GM21576 (cell line): ENCODE results near the gene TMEM72.

ENCODE experiments used
- ATAC-seq: cut with Tn5 transposase; IDR thresholded peaks from one replicate; pipeline ENCODE4 v1.9.1; 2021; ENCODE audit warnings: mild to moderate bottlenecking, moderate library complexity; ENCODE audit not compliant: unreplicated experiment

The TMEM72 gene

DNA sequence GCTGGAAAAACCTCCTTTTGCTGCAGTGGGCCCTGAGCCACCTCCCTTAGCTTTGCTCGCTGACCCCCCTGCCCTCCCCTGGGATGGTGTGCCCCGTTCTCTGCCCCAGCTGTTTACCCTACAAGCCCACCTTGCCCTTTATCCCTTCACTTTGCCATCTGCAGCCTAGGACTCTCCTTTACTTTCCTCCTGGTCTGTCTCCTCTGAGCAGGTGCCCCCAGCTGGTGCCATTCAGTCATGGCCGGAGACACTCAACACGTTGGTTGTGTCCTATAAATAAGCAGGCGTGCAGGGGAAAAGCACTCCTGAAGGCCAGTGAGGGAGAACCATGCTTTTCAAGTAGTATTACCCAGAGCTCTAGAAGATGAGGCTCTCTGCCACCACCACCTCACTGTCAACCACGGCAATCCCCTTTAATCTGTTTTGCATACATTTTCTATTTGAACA, 54.5 kb downstream of the TMEM72 start:
- peak; percentile 30 for ATAC-seq

DNA sequence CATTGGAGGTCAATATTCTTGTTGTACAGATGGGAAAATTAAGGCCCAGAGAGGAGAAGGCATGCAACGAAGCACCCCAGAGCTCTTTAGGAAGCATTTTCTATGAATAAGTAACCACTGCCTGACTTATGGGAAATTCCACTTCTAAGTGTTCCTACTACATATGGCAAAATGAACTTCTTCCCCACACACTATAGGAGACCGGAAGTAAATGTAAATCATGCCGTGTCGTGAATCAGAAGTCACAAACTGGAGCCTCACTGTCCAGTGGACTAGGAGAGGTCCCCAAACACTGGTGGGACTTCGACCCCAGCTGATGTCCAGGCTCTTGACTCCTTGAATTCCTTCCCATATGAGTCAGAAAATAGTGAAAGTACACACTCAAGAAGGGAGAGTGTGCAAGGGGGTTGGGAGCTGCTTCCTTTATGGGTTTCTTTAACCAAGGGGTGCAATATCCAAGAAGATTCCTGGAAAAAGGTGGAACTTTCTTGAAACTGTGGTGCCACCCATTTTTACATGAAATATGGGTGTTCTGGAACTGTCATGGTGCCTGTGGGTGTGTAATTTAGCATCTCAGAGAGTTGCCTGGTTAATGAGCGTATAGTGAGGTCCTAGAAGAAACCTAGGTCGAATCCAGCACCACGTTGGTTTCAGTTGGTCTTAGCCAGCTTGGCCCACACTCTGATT, 55.1 kb downstream of the TMEM72 start:
- peak; percentile 22 for ATAC-seq

DNA sequence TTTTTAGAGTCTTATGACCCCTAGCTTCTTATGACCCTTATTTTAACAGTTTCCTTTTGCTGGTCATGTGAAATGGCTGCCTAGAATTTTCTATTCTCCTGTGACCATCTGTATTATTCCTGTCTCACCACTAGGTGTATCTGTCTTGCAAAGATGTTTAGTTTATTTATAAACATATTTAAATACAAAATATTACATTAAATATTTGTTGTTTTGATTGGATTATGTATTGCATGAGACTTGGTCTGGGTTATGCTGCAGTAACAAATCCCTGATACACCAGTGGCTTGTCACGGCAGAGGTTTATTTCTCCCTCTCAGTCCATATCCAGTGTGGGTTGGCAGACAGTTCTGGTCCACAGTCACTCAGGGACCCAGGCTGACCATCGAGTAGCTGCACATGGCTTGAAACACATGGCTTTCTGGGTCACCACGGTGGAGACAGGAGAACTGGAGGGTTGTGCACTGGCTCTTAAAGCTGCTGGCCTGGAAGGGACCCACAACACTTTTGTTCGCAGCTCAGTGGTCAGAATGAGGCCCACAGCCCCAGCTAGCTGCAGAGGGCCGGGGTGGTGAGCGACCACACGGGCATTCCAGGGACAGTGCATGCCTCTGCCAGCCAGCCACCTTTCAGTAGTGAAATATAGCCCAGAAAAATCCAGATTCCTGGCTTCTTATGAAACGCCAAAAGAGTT, 55.8 kb downstream of the TMEM72 start:
- ATAC-seq = no peak

DNA sequence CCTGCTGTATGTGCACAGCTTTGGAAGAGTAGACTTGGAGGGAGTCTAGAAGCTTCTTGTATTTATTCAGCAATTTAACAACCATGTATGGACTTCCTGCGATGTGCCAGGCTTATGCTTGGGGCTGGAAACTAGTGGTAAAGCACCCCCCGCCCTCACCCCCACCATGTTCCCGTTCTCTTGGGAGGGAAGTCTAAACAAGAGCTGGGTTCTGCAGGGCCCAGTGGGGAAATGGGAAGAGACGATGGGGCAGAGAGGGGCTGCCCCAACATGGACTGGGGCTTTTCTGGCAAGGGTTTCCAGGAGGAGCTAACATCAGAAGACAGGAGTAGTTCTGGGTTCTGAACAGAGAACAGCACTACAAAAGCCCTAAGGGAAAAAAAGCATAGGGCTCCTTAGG, 56.5 kb downstream of the TMEM72 start:
- ATAC-seq = no peak

DNA sequence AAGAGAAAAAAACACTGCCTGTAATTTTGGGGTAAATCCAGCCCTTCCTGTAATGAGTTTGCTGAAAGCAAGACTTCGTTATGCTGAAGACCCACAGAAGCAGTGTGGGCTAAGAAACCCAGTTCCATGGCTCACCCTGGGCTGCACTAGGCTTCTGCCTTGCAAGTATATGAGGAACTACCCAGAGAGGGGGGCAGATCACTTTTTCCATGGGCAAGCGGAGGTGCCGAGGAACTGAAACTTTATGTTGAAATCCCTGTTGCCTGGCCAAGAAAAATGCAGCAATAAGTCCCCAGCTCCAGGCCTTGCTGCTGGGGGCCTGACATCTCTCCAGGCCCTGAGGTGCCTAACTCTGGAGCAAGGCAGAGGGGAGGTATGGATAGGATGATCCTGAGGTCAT, 57.0 kb downstream of the TMEM72 start:
- ATAC-seq = no peak

DNA sequence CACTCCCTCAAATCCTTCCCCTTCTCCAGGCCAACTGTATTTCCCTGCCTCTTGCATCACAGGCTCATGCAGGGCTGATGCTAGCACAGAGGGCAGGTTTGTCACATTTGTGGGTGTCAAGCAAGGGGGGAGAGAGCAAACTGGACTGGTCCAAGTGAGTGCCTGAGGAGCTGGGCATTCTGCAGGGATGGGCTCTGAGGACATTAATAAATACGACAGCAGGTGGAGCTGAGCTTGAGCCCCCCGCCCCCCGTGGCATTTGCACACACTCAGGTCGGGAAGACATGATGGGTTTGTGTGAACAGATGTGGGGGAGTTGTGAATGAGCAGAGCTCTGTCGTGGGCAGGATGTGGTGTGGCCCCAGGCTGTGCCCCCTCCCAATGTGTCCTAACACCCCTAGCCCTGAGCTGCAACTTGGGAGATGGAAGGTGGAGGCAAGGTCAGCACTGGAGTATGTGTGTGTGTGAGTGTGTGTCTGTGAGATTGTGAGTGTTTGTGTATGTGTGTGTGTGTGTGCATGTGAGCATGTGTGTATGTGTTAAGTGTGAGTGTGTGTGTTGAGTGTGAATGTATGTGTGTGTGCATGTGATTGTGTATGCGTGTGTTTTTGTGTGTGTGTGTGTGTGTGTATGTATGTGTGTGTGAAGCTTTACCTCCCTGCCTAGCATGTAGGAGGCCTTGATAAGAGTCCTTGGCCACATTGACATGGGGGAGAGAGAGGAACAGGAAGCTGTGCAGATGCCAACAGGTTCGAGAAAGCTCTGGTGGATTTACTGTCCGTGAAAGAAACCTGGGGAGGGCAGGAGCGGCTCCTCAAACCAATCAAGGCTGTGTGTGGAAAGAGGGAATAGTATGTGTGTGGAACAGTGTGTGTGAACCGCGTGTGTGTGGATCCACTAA, 57.6 kb downstream of the TMEM72 start:
- no peak for ATAC-seq

DNA sequence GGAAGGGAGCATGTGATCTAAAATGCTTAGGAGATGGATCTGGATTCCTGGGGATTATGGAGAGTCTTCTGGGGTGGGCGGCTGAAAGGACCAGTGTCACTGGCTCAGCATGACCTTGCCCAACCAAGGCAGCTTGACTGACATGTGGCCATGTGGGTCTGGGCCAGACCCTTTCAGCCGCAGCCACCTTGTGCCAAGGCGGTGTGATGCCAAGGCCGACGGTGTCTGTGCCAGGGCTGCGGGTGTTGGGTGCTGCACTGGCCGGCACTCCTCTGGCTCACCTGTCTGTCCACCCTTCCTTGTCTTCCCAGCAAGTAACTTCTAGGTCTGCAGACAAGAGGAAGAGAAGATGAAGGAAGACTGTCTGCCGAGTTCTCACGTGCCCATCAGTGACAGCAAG, 58.7 kb downstream of the TMEM72 start:
- ATAC-seq = no peak

DNA sequence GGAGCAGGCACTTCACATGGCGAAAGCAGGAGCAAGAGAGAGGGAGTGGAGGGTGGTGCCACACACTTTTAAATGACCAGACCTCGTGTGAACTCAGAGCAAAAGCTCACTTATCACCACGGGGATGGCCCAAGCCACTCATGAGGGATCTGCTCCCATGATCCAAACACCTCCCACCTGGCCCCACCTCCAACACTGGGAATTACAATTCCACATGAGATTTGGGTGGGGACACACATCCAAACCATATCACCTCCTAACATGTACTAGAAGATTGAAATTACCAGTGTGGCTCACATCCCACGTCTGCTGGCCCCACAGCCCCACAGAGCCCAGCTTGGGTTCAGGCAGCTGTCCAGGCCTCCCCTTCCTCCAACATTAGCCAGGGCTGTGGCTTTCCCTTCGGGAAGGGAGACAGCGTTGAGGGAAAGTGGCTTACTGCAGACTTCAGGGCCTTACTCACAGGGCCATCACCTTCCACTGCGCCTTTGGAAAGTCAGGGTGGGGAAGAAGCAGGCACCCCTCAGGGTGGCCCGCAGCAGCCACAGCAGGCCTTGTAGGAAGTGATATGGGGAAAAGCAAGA, 59.8 kb downstream of the TMEM72 start:
- no peak for ATAC-seq

DNA sequence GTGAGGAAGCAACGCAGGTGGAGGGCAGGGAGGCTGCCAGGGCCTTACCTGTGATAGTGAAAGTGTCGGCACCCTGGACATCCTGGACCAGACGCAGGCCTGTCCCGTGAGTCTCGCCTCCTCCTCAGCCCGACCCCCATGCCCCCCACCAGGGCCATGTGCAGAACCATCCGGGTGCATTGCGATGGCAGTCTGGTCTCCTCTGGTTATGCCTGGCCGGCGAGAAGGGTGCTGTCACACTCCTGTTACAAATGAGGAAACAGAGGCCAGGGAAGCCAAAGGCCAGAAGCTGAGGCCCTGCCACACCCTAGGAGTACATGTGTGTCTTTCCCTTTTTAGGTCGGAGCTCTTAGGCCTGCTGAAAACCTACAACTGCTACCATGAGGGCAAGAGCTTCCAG, 60.3 kb downstream of the TMEM72 start:
- no peak for ATAC-seq

DNA sequence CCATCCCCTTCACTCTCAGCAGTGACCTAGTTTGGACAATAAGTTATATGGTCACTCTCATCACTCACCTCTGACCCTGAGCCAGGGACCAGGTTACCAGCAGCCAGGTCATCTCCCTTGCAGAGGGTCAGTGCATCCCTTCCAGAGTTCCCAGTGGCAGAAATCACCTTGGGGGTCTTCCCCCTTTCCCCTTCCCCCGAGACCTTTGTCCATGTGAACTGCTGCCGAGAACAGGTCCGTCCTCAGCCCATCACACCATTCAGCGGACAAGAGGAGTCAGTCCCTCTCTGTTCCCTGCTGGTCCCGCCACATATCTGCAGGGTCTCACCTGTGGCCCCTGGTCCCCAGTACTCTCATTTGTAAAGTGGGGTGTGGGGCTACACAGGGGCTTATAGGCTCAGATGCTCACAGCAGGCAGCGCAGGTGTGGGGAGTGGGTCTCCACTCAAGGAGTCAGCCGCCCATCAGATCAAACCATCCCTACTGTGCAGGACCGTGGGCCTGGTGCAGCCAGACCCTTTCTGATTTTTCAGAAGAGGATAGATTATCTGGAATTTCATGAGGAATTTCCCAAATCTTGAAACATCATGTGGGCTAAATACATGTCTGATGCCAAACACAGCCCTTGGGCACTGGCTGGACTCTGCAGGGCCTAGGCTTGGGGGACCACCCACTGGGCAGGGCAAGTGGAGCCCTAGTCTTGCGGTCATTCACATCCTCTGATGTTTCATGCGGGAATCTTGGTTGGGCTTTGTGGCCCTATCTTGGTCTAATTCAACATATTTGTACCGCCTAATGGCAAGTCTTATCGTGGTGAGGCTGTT, 61.0 kb downstream of the TMEM72 start:
- no peak for ATAC-seq

DNA sequence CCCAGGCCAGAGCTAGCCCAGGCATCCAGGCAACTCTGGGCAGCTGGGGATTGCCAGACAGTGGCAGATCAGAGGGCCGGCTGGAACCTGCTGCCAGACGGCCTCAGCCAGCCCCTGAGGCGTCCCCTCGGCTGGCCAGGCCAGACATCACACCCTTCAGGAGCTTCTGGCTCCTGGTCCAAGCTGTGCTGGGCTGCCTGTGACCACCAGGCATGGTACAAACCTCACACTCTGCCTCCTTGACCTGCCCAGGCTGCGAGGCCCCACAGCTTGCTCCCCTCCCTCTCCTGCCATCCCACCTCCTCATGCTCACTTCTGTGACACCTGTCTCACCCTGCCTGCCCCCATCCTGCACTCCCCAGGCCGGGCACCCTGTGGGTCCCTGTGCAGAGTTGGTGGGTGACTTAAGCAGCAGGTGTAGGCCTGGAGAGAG, 61.8 kb downstream of the TMEM72 start:
- ATAC-seq = no peak

DNA sequence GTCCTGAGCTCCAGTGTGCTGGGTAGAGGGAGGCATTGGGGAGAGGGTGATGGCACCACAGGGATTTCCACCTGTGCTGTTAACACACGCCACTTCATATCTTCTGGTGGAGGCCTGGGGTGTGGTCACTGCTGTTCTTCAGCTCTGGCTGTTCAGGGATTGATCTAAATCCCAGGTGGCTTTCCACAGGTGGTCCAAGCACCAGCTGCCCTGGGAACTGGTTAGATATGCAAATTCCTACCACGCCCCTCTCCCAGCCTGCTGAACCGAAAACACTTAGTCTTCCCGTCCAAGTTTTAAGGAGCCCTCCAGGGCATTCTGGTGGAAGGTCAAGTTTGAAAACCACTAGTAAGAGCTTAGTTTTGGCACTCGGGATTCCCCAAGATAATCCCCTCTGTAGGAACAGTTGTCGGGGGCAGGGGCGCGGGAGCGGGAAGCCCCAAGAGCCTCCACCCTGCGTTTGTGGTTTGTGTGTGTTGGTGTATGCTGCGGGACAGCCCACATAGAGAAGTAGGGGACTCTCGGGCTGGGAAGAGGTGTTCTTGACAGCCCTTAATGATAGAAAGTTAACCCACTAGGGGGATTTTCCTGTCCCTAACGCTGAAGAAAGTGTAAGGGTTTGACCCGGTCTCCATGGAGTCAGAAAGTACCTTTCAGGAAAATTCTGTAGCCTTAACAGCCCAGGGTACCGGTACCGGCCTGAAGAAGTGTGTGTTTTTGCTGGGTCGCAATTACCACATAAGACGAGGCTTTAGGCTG, 62.4 kb downstream of the TMEM72 start:
- ATAC-seq = peak; percentile 29

DNA sequence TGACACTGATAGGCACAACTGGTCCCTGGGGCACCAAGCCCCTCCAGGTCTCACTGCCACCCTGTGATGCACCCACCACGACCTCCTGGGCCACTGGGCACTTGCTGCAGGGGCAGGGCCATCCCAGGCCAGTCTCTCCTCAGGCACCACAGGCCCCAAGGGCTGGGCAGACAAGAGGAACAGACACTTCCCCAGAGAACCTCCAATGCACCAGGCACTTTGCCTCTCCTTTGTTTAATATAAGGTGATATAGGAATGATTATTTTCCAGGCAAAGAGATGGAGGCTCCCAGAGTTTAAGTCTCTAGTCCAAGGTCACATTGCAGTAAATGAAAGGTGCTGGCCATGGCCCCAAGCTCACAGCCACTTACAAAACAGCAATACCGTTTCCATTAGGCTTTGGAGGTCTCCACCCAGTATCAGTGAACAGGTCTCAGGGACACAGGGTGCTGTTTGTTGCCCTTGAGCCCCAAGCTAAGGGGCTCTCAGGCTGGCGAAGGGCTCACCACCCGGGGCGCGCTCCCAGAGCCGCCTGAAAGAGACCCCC, 63.0 kb downstream of the TMEM72 start:
- ATAC-seq = peak; percentile 2

DNA sequence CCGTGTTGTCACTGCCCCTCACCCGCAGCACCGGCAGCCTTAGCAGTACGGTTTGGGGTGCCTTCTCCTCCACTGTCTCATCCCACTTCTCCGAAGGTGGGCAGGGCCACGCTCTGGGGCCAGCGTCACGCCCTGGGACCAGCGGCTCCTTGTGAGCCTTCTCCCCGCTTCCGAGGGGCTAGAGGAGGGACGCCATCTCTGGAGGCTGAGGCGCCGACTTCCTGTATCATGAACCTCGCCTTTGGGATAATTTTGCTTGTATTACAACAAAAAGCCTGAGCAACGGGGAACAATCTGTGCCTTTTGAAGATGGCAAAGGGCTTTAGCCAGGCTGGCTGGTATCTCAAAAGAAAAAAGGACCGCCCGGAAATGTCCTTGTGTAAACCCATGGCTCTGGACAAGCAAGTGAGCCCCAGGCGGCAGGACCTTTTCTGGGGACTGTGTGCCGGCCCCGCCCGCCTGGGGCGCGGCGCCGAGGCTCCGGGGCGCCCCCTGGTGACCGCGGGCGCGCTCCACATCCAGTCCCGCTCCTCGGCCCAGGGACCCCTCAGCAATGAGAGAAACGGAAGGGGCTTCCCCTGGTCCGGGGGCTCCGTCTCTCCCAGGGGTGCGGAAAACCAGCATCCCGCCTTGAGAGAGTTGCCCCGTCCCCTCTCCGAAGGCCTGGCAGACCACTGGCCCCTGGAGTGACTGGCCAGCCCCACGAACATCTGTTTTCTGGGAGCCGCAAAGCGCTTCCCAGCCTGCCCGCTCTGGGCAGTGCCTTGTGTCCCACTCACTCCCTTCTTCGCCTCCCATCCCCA, 63.7 kb downstream of the TMEM72 start:
- peak; percentile 77 for ATAC-seq

DNA sequence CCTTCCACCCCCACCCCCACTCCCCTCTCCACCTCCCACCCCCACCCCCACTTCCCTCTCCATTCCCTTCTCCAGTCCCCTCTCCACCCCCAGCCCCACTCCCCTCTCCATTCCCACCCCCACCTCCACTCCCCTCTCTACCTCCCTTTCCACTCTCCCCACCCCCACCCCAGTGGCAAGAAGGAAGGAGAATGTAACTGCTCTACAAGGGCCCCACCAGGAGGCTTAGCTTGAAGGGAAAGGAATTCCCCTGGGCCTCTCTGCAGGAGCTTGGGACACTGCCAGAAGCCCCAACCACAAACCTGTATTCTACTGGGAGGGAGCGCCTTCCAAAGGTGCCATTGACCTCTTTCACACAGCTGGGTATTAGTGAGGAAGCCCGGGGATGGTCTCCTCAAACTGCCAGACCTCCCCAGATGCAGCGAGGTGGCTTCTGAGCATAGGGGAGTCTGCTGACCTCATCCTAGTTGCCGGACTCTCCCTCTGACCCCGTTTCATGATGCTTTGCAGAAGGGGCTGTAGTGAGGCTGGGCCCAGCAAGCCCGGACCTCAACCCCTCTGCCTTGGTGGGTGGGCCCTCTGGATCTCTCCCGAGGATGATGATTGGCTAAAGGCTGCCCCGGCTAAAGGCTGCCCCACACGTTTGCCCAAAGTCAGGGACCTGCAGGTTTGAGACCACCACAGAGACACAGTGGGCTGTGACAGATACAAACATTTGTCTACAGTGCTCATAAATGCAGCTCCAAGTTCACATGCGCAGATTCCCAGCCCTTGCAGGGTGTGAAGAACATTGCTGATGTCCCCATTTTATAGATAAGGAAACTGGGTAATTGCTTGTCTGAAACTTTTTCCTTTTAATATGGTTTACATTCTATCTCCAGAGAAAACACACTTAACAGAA, 64.5 kb downstream of the TMEM72 start:
- no peak for ATAC-seq

DNA sequence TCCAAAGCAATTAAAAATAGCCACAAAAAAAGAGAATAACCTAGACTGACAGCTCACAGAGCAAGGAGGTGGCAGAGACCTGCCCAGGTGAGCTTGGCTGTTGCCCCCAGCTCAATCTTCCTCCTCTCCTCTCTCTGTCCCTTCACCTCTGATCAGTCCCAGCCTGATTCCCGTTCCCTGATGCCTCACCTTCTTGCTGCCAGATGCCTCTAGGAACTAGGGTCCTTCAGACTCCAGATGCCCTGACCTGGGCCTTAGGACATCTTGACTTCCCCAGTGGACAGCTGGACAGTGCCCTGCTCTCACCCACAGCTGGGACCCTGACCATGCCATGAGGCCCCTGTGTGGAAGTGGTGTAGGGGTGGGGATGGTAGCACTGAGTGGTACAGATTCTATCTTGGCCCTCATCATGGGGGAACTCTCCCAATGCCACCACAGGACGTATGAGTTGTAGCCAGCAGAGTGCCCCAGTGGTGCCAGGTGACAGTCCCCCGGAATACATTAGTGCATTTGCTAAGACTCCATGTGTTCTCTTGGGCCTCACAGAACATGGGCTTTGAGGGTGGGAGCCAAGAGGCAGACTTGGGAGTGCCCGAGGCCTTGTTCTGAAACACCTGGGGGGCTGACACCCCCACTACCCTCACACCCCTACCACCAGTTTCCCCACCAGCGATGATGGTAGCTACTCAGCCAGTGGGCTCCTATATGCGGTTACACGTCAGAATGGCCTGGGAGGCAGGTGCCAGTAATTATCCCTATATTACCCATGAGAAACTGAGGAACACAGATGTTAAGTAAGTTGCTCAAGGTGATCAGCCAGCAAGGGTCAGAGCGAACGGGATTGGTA, 65.4 kb downstream of the TMEM72 start:
- no peak for ATAC-seq
